ENCODE data around the gene SCAMP1. TPM values are rescaled to one million over a fixed set of nuclear protein-coding genes. Genes with fewer than 3 reads are reported as not detected.
A peak's percentile ranks its signal among the peaks of the same experiment; 100 is the strongest.
"Not testable (repeated sequence)": the region's sequence is repeated elsewhere in the genome, so short reads cannot be mapped to it uniquely, and the experiment has no call there.

SCAMP1 gene
- total RNA-seq, 2 donors from 2014 or later = 32.8 to 38.0 TPM

DNA sequence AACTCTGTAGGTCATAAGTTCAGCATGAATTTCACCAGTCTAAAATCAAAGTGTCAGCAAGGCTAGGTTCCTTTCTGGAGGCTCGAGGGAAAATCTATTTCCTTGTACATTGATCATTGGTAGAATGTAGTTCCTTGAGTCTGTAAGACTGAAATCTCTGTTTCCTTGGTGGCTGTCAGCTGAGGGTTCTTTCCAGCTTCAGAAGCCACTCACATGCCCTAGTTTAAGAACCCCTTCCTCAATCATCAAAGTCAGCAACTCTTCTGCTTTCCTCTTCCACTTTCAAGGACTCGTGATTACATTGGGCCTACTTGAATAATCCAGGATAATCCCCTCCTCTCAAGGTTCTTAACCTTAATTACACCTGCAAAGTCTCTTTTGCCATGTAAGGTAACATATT, 4.9 kb upstream of the SCAMP1 start:
- intact Hi-C loops (cut with DNase I) = no loop called here
- no peak for ATAC-seq
- no peak for DNase-seq

DNA sequence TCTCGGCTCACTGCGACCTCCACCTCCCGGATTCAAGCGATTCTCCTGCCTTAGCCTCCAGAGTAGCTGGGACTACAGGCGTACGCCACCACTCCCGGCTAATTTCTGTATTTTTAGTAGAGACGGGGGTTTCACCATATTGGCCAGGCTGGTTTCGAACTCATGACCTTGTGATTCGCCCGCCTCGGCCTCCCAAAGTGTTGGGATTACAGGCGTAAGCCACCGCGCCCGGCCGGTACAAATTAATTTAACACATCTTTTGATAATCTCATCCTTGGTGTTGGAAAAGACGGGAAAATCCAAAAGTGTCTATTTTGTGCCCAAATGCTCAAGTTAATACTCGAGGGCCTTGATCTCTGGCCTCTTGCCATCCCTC, 974 bp upstream of the SCAMP1 start:
- ATAC-seq; intact Hi-C loops (cut with DNase I); DNase-seq: not testable (repeated sequence)

DNA sequence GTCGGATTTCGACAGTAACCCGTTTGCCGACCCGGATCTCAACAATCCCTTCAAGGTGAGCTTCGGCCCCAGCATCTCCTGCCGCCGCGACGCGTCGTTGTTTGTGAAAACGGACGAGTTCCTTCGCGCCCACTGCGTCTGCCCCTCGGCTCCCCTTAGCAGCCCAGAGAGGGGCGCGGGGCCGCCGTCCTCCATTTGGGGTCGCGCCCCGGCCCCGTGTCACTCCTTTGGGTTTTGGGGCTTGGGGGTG, 182 bp downstream of the SCAMP1 start:
- intact Hi-C loops (cut with DNase I) = loop anchor here (1.0 to 5.0 kb wide), 2 partner anchors 66 to 68 kb away; partner anchors contain the start of gene AP3B1 (in 2 of the 2)
- DNase-seq (no peak), ATAC-seq (no peak)

DNA sequence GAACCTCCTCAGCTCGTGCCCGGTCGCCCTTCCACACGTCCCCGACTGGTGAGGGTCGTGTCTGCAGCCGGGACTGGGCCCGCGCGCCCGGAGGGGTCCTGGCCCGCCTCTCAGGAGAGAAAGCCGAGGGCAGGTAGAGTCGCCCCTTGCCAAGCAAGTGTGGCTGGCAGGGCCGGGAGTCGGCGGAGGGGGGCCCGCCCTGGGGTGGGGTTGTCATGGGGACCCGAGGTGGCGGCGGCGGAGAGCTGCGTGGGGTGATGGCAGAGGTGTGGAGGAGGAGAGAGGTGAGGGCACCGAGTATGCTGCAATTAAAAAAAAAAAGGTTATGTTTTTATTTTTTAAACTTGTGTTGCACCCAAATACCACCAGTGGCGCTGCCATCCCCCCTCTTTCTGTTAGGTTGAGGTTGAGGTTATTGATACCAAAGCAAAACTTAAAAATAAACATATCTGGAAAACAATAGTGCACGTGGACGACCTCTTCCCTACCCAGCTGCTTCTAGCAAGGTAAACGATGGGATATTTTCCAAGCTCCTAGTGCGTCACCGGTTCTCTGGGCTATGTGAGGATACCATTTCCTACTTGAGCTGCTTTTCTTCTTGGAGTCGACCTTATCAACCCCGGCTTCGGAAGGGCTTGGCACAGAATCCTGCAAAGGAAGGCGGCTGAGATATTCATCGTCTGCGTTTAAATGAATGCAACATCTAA, 660 bp downstream of the SCAMP1 start:
- intact Hi-C loops (cut with DNase I) = loop anchor here (1.0 to 5.0 kb wide), 2 partner anchors 67 to 69 kb away; partner anchors contain the start of gene AP3B1 (in 2 of the 2)
- DNase-seq = peak; percentile 62

DNA sequence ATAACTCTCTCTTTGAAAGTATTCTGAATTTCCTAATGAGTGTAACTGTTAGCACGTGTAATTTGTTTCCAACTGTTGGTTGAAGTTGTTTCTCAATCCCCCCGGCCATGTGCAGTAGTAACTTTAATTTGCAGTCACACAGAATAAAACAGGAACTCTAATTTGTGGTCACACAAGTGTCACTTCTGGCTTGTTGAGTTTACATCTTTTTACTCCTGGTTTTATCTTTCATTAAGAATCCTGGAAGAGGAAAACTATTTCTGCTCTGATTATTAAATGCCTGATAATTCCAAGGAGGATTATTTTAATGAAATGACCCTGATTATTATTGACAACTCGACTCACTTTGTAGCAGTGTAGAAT, 1.2 kb downstream of the SCAMP1 start:
- DNase-seq = no peak
- intact Hi-C loops (cut with DNase I) = loop anchor here in 1 of 2 donors (5.0 kb wide), 1 partner anchor 69 kb away; the partner anchor contains the start of gene AP3B1
- ATAC-seq = no peak

More for the DNA sequence above, 660 bp downstream of the SCAMP1 start:
- peak; percentile 47 to 54 for ATAC-seq

DNA sequence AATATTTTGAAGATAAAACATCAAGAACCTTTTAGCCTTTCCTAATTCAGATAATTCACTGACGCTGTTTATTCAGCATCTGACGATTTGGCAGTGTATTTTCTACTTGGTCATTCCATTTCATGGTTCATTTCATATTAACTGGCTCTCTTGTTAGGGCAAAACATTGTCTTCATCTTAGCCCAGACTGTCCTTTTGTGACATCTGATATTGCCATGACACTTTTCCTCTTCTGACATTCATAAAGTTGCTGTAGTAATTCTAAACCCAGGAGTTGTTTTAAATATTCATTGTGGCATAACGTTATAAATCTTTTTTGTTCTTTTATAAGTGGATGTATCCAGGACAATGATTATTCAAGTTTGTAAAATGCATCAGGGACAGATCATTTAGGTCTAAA, 1.8 kb downstream of the SCAMP1 start:
- intact Hi-C loops (cut with DNase I) = loop anchor here in 1 of 2 donors (5.0 kb wide), 1 partner anchor 70 kb away; the partner anchor contains the start of gene AP3B1
- DNase-seq (no peak), ATAC-seq (no peak)

DNA sequence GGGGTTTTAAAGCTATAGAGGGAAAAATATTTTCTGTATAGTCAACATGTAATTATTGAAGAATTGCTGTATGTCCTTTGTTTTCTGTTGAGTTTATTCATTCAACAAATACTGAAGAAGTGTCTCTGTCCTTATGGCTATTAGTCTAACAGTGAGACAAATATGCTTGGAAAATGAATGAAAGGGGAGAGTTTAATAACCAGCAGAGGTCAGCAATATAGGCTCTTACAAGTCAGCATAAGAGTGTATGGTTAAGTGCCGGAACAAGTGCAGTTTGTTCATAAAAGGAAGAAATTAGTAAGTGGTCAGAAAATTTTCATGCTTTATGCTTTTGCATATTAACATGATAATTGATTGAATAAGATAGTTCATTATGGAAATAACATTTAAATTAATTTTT, 3.6 kb downstream of the SCAMP1 start:
- DNase-seq = no peak
- ATAC-seq = no peak
- intact Hi-C loops (cut with DNase I) = loop anchor here in 1 of 2 donors (5.0 kb wide), 1 partner anchor 72 kb away; the partner anchor contains the start of gene AP3B1

DNA sequence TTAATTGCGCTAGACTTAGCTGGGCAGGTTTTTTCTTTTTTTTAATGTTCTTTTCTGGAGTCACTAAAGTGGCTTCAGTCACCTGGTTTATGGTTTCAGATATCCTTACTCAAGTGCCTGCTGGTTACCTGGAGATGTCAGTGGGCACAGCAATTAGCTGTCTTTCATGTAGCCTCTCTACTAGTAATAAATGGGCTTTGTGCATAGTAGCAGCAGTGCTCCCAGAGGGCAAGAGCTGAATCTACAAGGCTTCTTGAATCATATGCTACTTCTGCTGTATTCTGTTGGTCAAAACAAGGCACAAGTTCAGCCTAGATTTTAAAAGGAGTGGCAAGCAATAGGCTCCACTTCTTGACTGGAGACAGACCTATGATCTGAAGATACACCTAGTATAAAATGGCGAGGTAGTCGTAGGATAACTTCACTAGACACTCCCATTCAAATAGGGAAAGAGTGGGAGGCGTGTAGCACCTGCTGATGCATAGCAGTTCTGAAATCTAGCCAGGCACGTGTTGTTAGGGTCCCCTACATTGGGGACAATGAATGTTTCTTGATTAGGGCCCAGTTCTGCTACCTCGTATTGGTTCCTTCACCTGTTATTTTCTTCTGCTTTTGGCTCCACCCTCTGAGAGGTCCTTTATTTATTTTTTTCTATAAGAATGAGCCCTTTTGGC, 7.0 kb downstream of the SCAMP1 start:
- DNase-seq = no peak
- intact Hi-C loops (cut with DNase I) = no loop called here
- ATAC-seq = no peak

DNA sequence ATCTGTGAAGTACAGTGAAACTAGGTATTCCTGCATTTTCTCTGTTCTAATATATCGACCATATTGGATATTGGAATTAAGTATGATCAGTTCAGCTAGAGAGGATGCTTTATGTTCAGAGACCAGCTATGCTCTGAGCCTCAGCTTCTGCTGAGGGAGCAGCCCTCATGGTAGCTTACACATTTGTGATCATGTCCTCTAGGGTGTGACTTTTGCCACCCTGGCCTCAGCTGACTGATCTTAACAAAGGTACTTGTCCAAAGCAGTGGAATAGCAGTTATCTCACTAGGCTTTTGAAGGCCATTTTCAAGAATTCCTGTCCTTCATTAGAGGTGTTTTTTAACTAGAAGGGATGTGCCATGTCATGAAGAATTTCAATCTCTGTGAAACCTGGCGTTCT, 9.3 kb downstream of the SCAMP1 start:
- ATAC-seq (no peak), DNase-seq (no peak)
- intact Hi-C loops (cut with DNase I) = no loop called here

DNA sequence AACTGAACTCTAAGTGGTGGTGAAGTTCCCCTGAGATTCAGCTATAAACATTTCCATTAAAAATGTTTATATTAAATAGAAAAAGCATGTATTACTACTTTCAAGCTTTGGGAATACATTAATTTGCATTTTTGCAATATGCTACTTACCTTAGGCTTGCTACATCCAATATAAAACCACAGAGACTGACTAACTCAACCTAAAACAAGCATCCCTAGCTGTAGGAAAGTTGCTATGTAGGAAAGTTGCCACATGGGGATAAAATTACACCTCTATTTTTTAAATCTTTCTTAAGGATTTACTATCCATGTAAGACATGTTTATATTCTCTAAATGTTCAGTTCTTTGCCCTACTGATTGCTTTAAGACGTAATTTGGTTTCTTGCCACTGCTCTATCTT, 12.8 kb downstream of the SCAMP1 start:
- DNase-seq (no peak), ATAC-seq (no peak)
- intact Hi-C loops (cut with DNase I) = no loop called here

DNA sequence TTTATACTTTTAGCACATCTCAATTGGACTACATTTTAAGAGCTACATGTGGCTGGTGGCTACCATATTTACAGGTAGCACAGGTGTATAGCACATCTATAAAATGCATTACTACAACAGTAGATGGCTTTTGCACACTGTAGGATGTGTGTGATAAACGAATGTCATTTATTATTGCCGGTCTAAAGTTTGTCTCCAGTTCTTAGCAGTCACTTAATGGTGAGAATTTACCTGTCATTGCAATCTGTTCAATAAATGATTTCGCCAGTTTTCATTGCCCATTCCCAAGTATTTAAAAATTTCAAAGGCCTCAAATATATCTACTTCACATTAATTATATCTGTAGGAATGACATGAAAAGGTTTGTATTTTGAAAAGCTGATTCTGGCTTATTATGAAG, 15.9 kb downstream of the SCAMP1 start:
- intact Hi-C loops (cut with DNase I) = no loop called here
- DNase-seq (no peak), ATAC-seq (no peak)

DNA sequence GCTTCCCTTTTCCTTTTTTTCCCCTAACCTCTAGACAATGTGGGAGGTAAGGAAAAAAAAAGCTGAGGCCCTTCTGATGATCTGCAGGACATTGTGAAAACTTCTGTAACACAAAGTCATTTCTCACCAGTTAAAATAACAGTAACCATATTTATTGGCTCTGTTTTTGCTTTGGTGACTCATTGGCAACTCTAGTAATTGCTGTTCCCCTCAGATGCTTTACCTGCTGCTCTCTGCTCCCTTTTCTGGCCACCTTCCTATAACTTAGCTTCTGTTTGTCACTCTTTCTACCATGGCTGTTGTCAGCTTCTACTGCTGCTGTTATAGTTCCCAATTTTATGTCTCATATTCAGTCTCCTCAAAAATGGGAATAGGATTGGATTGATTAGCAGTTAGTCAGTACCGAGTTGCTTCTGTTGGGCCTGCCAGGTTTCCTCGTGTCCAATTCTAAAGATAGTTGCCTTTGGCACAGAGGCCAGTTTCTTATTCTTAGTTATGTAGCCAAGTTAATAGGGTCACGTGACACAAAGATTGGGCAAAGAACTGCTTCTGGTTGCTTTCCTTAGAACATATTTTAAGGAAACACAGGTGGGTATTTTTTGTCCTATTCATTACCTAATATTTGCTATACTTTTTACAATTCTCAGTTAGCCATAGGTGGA, 16.8 kb downstream of the SCAMP1 start:
- intact Hi-C loops (cut with DNase I) = no loop called here
- DNase-seq = no peak
- ATAC-seq = peak; percentile 72 to 76

DNA sequence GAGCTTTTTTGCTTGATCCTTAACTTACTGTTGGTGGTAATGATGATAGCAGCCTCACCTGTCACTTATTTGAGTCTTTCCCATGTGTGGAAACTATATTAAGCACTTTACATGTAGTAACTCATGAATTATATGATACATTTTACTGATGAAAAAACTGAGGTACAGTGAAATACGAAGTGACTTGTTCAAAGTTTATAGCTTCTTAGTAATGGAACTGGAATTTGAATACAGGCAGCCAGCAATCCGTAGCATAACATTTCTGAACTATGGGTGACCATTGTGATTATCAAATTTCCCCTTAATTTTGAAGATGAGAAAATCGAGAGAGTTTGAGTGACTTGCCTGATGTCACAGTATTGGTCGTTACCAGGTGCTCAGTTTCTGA, 17.3 kb downstream of the SCAMP1 start:
- intact Hi-C loops (cut with DNase I) = no loop called here
- ATAC-seq = no peak
- DNase-seq = no peak

DNA sequence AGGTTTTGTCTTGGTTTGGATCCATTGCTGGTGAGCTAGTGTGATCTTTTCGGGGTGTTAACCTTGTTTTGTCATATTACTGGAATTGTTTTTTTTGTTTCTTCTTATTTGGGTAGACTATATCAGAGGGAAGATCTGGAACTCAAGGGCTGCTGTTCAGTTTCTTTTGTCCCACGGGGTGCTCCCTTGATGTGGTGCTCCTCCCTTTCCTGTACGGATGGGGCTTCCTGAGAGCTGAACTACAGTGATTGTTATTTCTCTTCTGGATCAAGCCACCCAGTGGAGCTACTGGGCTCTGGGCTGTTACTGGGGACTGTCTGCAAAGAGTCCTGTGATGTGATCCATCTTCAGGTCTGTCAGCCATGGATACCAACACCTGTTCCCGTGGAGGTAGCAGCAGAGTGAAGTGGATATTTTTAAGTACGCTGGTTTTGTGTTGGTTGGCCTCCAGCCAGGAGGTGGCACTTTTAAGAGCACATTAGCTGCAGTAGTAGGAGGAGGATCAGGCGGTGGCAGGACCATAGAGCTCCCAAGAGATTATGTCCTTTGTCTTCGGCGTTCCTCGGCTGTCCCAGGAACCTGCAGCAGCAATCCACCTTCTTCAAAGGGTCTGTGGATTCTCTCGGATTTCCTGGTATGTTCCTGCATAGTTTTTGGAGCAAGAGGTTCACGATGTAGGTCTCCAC, 27.2 kb downstream of the SCAMP1 start:
- intact Hi-C loops (cut with DNase I) = no loop called here
- DNase-seq (no peak), ATAC-seq (no peak)

DNA sequence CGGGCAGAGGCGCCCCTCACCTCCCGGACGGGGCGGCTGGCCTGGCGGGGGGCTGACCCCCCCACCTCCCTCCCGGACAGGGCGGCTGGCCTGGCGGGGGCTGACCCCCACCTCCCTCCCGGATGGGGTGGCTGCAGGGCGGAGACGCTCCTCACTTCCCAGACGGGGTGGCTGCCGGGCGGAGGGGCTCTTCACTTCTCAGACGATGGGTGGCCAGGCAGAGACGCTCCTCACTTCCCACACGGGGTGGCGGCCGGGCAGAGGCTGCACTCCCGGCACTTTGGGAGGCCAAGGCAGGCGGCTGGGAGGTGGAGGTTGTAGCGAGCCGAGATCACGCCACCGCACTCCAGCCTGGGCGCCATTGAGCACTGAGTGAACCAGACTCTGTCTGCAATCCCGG, 30.9 kb downstream of the SCAMP1 start:
- intact Hi-C loops (cut with DNase I); ATAC-seq; DNase-seq: not testable (repeated sequence)

DNA sequence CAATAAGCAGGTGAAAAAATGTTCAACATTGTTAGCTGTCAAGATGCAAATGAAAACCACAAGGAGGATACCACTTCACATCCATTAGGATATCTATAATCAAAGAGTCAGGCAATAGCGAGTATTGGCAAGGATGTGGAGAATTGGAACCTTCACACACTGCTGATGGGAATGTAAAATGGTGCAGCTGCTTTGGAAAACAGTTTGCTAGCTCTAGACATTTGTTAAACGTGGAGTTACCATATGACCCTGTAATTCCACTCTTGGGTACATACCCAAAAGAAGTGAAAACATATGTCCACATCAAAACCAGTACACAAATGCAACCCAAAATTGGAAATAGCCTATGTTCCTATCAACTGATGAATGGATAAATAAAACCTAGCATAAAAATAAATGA, 37.4 kb downstream of the SCAMP1 start:
- ATAC-seq = no peak
- intact Hi-C loops (cut with DNase I) = no loop called here
- DNase-seq = no peak

DNA sequence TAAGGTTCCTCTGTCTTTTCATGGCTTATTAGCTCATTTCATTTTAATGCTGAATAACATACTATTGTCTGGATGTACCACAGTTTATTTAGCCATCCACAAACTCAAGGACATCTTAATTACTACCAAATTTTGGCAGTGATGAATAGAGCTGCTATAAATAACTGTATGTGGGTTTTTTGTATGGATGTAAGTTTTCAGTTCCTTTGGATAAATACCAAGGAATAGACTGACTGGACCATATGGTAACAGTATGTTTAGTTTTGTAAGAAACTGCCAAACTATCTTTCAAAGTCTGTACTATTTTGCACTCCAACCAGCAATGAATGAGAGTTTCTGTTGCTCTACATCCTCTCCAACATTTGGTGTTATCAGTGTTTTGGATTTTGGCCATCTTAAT, 38.7 kb downstream of the SCAMP1 start:
- ATAC-seq (no peak), DNase-seq (no peak)
- intact Hi-C loops (cut with DNase I) = no loop called here

DNA sequence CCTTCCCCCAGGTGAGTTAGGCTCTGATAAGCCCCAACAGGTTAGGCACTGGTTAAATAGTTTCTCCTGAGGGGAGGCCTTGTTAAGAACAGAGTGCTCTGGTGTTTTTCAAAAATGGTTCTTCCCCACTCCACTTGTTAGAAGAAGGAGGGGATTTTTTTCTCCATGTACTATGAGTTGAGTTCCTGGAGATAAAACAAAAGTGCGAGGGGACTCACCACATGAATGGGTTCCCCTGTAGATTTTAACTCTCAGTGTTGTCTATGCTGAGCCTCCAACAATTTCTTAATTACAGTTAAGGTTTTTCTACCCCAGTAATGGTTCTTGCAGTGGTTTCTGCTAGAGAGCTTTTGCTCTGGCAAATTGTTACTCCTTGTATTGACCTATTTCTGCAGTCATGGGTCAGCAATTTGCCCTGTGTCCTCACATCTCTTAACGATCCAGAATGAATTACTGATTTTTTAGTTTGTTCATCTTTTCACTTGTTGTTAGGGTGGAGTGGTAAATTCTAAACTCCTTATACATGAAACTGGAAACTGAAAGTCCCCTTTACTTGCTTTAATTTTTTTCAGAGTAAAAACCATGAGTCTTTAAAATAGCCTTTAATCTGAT, 44.4 kb downstream of the SCAMP1 start:
- DNase-seq (no peak), ATAC-seq (no peak)
- intact Hi-C loops (cut with DNase I) = no loop called here
